Breast epithelium (tissue), 3 donors: ENCODE measurements around the gene ZC3H7B.

Experiments used
- CTCF ChIP-seq, 3 donors: fragments of 450-650 bp; IDR thresholded peaks; one replicate each; pipeline ENCODE4 v1.5.1; 2016 to 2017; ENCODE audit warnings: antibody characterized with exemption in 3 of 3, mild to moderate bottlenecking in 3 of 3, moderate library complexity in 3 of 3
- POLR2A ChIP-seq: fragments of 450-650 bp; IDR thresholded peaks from one replicate; pipeline ENCODE4 v1.6.1; 2016; ENCODE audit warnings: antibody characterized with exemption, mild to moderate bottlenecking, moderate library complexity

- no peak for TF ChIP-seq CTCF (IDR thresholded peaks at IDR 0.05)
- TF ChIP-seq POLR2A: no peak
Measured at GRCh38 chr22:41348964-41349484, 47.7 kb downstream of the ZC3H7B start.
